ENCODE data around the gene CHERP. TPM values are rescaled to one million over a fixed set of nuclear protein-coding genes. Genes with fewer than 3 reads are reported as not detected.

CHERP gene
- total RNA-seq, 1 experiment from 2014 or later: 52.9 TPM

DNA sequence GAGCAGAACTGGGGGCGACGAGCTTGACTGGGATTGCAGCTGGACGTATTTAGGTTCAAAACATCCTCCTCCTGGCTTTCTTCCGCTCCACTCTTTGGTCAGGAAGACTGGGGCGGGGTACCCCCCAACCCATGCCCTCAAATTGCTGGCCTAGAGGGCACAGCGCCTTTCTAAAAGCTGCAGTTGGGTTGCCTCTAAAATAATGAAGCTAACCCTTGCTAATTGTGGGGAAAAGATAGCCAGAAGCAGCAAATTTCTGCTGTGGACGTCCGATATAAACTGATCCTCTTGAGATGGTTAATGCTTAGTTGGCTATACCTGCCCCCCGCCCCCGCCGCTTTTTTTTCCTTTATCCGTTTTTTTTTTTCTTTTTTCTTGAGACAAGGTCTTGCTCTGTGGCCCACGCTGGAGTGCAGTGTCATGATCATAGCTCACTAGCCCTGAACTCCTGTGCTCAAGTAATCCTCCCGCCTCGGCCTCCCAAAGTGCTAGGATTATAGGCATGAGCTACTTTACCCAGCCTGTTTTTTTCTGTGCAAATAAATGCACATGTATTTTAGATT lies 754 bp upstream of the CHERP start:
- TF ChIP-seq CTCF (conservative IDR thresholded peaks at IDR 0.05): no peak
- TF ChIP-seq EZH2 (IDR thresholded peaks at IDR 0.05; ENCODE audit: low read depth): no peak
- intact Hi-C loops (cut with micrococcal nuclease; ENCODE audit: unreplicated experiment): no loop called here
- Histone ChIP-seq H3K27me3 (ENCODE audit: insufficient read depth, low read depth) (no peaks in the 10 kb centered on the region), H3K36me3 (ENCODE audit: low read depth) (0 out of 2 replicates have a peak, but pooled peaks cover 14% of the 10 kb centered on the region), H3K9me3 (ENCODE audit: insufficient read depth, low read depth) (no peaks in the 10 kb centered on the region), H3K4me3 (peak overlapping the region; percentile 95), H3K79me2 (ENCODE audit: low read depth) (peaks cover 65% of the 10 kb centered on the region), H3K9me2 (ENCODE audit: insufficient read depth) (no peaks in the 10 kb centered on the region), H3K4me1 (replicated peaks; ENCODE audit: insufficient read depth) (peaks cover 17% of the 10 kb centered on the region), H4K20me1 (ENCODE audit: insufficient read depth) (peaks cover 38% of the 10 kb centered on the region), H3F3A (ENCODE audit: insufficient read depth, low read depth) (peaks cover 22% of the 10 kb centered on the region), H3K27ac (peak overlapping the region; percentile 40), H3K4me2 (peak overlapping the region; percentile 88), H2AFZ (peak overlapping the region; percentile 89)
- ChIA-PET POLR2A (ENCODE audit: unreplicated experiment) (interaction anchor here (0.7 kb wide), 1 partner anchor 27 kb away, joined by 3 read pairs; no protein-coding TSS in a partner anchor), CTCF (interaction anchor here (0.5 to 0.6 kb wide), 2 partner anchors 142 to 171 kb away, joined by 3 to 8 read pairs; no protein-coding TSS in a partner anchor)
- TSS peak; percentile 60 for BruUV-seq (replicated peaks)
- DNase-seq: no peak

- POLR2A ChIA-PET (ENCODE audit: unreplicated experiment): interaction anchor here (0.5 kb wide), 1 partner anchor 9 kb away, joined by 7 read pairs; no protein-coding TSS in a partner anchor
- Histone ChIP-seq H3F3A (ENCODE audit: insufficient read depth, low read depth) (peaks cover 14% of the 10 kb centered on the region), H3K4me3 (peak overlapping the region; percentile 95), H3K4me1 (replicated peaks; ENCODE audit: insufficient read depth) (peaks cover 17% of the 10 kb centered on the region), H2AFZ (peak overlapping the region; percentile 69), H3K9me3 (ENCODE audit: insufficient read depth, low read depth) (no peaks in the 10 kb centered on the region), H3K27me3 (ENCODE audit: insufficient read depth, low read depth) (no peaks in the 10 kb centered on the region), H3K9me2 (ENCODE audit: insufficient read depth) (no peaks in the 10 kb centered on the region), H4K20me1 (ENCODE audit: insufficient read depth) (peaks cover 52% of the 10 kb centered on the region), H3K4me2 (peak overlapping the region; percentile 98), H3K79me2 (ENCODE audit: low read depth) (peaks cover 79% of the 10 kb centered on the region), H3K27ac (peak overlapping the region; percentile 13; the same call in 1 of the 2 replicates), H3K36me3 (ENCODE audit: low read depth) (peaks cover 20% of the 10 kb centered on the region)
- intact Hi-C loops (cut with micrococcal nuclease; ENCODE audit: unreplicated experiment): no loop called here
- no peak for TF ChIP-seq EZH2 (IDR thresholded peaks at IDR 0.05; ENCODE audit: low read depth)
- no peak for TF ChIP-seq CTCF (conservative IDR thresholded peaks at IDR 0.05)
- no peak for DNase-seq
- CTCF ChIA-PET: no interaction called here
- TSS peak; percentile 74 for BruUV-seq (replicated peaks)
Measured at GRCh38 chr19:16541526-16542044, 652 bp downstream of the CHERP start.

DNA sequence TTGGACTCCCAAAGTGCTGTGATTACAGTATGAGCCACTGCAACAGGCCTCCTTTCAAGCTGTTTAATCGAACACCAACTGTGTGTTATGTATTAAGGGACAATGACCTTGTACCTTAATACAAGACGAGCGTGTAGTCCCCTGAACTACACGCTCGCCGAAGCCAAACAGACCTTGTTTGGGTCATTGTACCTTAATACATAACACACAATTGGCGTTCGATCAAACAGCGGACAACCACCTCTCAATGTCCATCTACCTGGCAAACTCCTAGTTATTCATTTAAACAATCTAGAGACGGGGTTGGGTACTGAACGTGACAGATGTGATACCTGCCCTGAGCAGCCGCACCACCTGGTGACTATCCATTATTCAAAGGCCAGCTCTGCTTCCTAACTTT lies 1.3 kb downstream of the CHERP start:
- intact Hi-C loops (cut with micrococcal nuclease; ENCODE audit: unreplicated experiment): no loop called here
- no TSS peak for BruUV-seq (replicated peaks)
- H3K27me3 ChIP-seq (ENCODE audit: insufficient read depth, low read depth): no peaks in the 10 kb centered on the region
- H3K36me3 ChIP-seq (ENCODE audit: low read depth): peaks cover 27% of the 10 kb centered on the region
- H3K9me2 ChIP-seq (ENCODE audit: insufficient read depth): no peaks in the 10 kb centered on the region
- H4K20me1 ChIP-seq (ENCODE audit: insufficient read depth): peaks cover 58% of the 10 kb centered on the region
- peak overlapping the region; percentile 98 for H3K4me2 ChIP-seq
- ChIA-PET POLR2A (ENCODE audit: unreplicated experiment) (interaction anchor here (0.5 to 0.6 kb wide), 2 partner anchors 9 to 99 kb away, joined by 7 to 10 read pairs; no protein-coding TSS in a partner anchor), CTCF (no interaction called here)
- peaks cover 86% of the 10 kb centered on the region for H3K79me2 ChIP-seq (ENCODE audit: low read depth)
- no peaks in the 10 kb centered on the region for H3K9me3 ChIP-seq (ENCODE audit: insufficient read depth, low read depth)
- TF ChIP-seq EZH2 (IDR thresholded peaks at IDR 0.05; ENCODE audit: low read depth) (no peak), CTCF (conservative IDR thresholded peaks at IDR 0.05) (no peak)
- no peak overlapping the region for H2AFZ ChIP-seq
- H3K4me3 ChIP-seq: peak overlapping the region; percentile 95
- H3F3A ChIP-seq (ENCODE audit: insufficient read depth, low read depth): peaks cover 14% of the 10 kb centered on the region
- no peak overlapping the region; the same call in 1 of the 2 replicates for H3K27ac ChIP-seq
- peaks cover 17% of the 10 kb centered on the region for H3K4me1 ChIP-seq (replicated peaks; ENCODE audit: insufficient read depth)
- DNase-seq: no peak

All from PC-9 (cell line).